CD4-positive, alpha-beta memory T cell (primary cell): ENCODE results near the gene OLA1. TPM values are rescaled to one million over a fixed set of nuclear protein-coding genes. Genes with fewer than 3 reads are reported as not detected.

Experiments
- CTCF ChIA-PET: fragments of 350-600 bp; sonication (Branson Sonifier 250); formaldehyde crosslinking; loops from one replicate; lab custom pipeline; 2021; ENCODE audit warnings: inconsistent platforms; ENCODE audit not compliant: partially characterized antibody; lab: Charles Lee
- POLR2A ChIA-PET: fragments of 350-600 bp; sonication (Branson Sonifier 250); formaldehyde crosslinking; loops from one replicate; lab custom pipeline; 2021; ENCODE audit not compliant: partially characterized antibody; lab: Charles Lee
- DNase-seq, 5 donors: peaks; one replicate each; pipeline versions ENCODE4 v3.0.0 to v3.0.0-alpha.2; 2020 to 2022; ENCODE audit warnings: mixed read lengths in 1 of 5
- H3K27ac ChIP-seq: one replicate; pipeline ENCODE4 v1.7.0; 2013; ENCODE audit warnings: low read depth, low read length
- H3K27me3 ChIP-seq: 2 replicates; pipeline ENCODE4 v1.7.0; 2013; ENCODE audit warnings: mild to moderate bottlenecking, low read length, moderate library complexity; ENCODE audit not compliant: insufficient read depth
- H3K36me3 ChIP-seq: 2 replicates; pipeline ENCODE4 v1.7.0; 2013; ENCODE audit warnings: mild to moderate bottlenecking, low read length, moderate library complexity; ENCODE audit not compliant: insufficient read depth
- H3K4me1 ChIP-seq: 2 replicates; pipeline ENCODE4 v1.7.0; 2013; ENCODE audit warnings: mild to moderate bottlenecking, low read length, moderate library complexity; ENCODE audit not compliant: insufficient read depth
- H3K4me3 ChIP-seq, 2 donors: one replicate each; pipeline ENCODE4 v1.7.0; 2013; ENCODE audit warnings: low read length in 2 of 2, mild to moderate bottlenecking in 1 of 2
- H3K9me3 ChIP-seq, 2 donors: one replicate each; pipeline ENCODE4 v1.7.0; 2013; ENCODE audit warnings: low read length in 2 of 2, control low read depth in 1 of 2; ENCODE audit not compliant: control insufficient read depth in 1 of 2
- H3K27ac Mint-ChIP-seq, 7 donors: one replicate each; pipeline ENCODE4 v1.8.0; 2020 to 2021; ENCODE audit warnings: mixed read lengths in 7 of 7, mild to moderate bottlenecking in 6 of 7, inconsistent platforms in 3 of 7, moderate library complexity in 3 of 7
- H3K27me3 Mint-ChIP-seq, 2 donors: one replicate each; pipeline ENCODE4 v1.8.0; 2020 to 2021; ENCODE audit warnings: mixed read lengths in 2 of 2
- H3K36me3 Mint-ChIP-seq, 2 donors: one replicate each; pipeline ENCODE4 v1.8.0; 2020 to 2021; ENCODE audit warnings: mixed read lengths in 2 of 2, inconsistent platforms in 1 of 2, mild to moderate bottlenecking in 1 of 2
- H3K4me1 Mint-ChIP-seq, 4 donors: one replicate each; pipeline ENCODE4 v1.8.0; 2020 to 2021; ENCODE audit warnings: mixed read lengths in 4 of 4, mild to moderate bottlenecking in 1 of 4
- H3K4me3 Mint-ChIP-seq, 8 donors: one replicate each; pipeline ENCODE4 v1.8.0; 2020 to 2021; ENCODE audit warnings: mixed read lengths in 8 of 8, mild to moderate bottlenecking in 7 of 8, moderate library complexity in 6 of 8, inconsistent platforms in 3 of 8
- H3K9me3 Mint-ChIP-seq, 8 donors: one replicate each; pipeline ENCODE4 v1.8.0; 2020 to 2021; ENCODE audit warnings: mixed read lengths in 8 of 8, mild to moderate bottlenecking in 5 of 8, inconsistent platforms in 3 of 8, moderate library complexity in 1 of 8
- intact Hi-C: fragments of 100-400 bp; cut with micrococcal nuclease; formaldehyde crosslinking; loops from one replicate; pipeline ENCODE4 v1.15.1; 2023
- polyA plus RNA-seq, 2 donors: library from polyadenylated mRNA; unstranded; fragments of 300-500 nt; fragmentation: Illumina TruSeq; gene quantifications; one replicate each; pipeline ENCODE4 v1.2.3, GENCODE V29; 2021
- total RNA-seq, 2 experiments: library from RNA; stranded (reverse); gene quantifications; one replicate each; pipeline ENCODE4 v1.2.3, GENCODE V29; 2021

OLA1 gene
- total and polyA plus RNA-seq, 4 experiments from 2014 or later: 31.1 to 77.1 (median 43.9) TPM

GRCh38 chr2:174198846-174199564 lies 49.3 kb downstream of the OLA1 start:
- no peak overlapping the region for H3K4me3 ChIP-seq
- Mint-ChIP-seq H3K9me3 (no peaks in the 10 kb centered on the region), H3K4me3 (no peak overlapping the region), H3K4me1 (peaks cover 0 to 5% (median under 1%) of the 10 kb centered on the region in 4 donors), H3K36me3 (peaks cover 0 to 7% of the 10 kb centered on the region in 2 donors), H3K27me3 (no peaks in the 10 kb centered on the region), H3K27ac (no peak overlapping the region)
- no peak overlapping the region for H3K27ac ChIP-seq
- POLR2A ChIA-PET: no interaction called here
- H3K9me3 ChIP-seq: no peaks in the 10 kb centered on the region
- intact Hi-C loops: no loop called here
- no peaks in the 10 kb centered on the region for H3K27me3 ChIP-seq
- H3K36me3 ChIP-seq: no peaks in the 10 kb centered on the region
- H3K4me1 ChIP-seq: no peaks in the 10 kb centered on the region
- CTCF ChIA-PET: no interaction called here
- DNase-seq: no peak

GRCh38 chr2:174195253-174195652 lies 53.1 kb downstream of the OLA1 start:
- Mint-ChIP-seq H3K27me3 (no peaks in the 10 kb centered on the region), H3K36me3 (no peaks in the 10 kb centered on the region), H3K27ac (no peak overlapping the region), H3K9me3 (no peaks in the 10 kb centered on the region), H3K4me3 (no peak overlapping the region), H3K4me1 (peaks cover 0 to 6% (median 1%) of the 10 kb centered on the region in 4 donors)
- Histone ChIP-seq H3K27ac (no peak overlapping the region), H3K27me3 (no peaks in the 10 kb centered on the region), H3K9me3 (no peaks in the 10 kb centered on the region), H3K36me3 (no peaks in the 10 kb centered on the region), H3K4me3 (no peak overlapping the region), H3K4me1 (no peaks in the 10 kb centered on the region)
- ChIA-PET POLR2A (no interaction called here), CTCF (no interaction called here)
- intact Hi-C loops: no loop called here
- DNase-seq: no peak

- no peaks in the 10 kb centered on the region for H3K36me3 ChIP-seq
- Mint-ChIP-seq H3K27me3 (no peaks in the 10 kb centered on the region), H3K4me3 (no peak overlapping the region), H3K4me1 (peaks cover 0 to 9% (median 4%) of the 10 kb centered on the region in 4 donors), H3K9me3 (no peaks in the 10 kb centered on the region), H3K27ac (no peak overlapping the region), H3K36me3 (no peaks in the 10 kb centered on the region)
- H3K4me1 ChIP-seq: no peaks in the 10 kb centered on the region
- H3K9me3 ChIP-seq: no peaks in the 10 kb centered on the region
- intact Hi-C loops: no loop called here
- no peaks in the 10 kb centered on the region for H3K27me3 ChIP-seq
- no peak overlapping the region for H3K4me3 ChIP-seq
- DNase-seq: no peak
- POLR2A ChIA-PET: no interaction called here
- H3K27ac ChIP-seq: no peak overlapping the region
- CTCF ChIA-PET: no interaction called here
Observed at GRCh38 chr2:174193737-174194136, 54.6 kb downstream of the OLA1 start.

GRCh38 chr2:174192664-174193063 lies 55.7 kb downstream of the OLA1 start:
- no peaks in the 10 kb centered on the region for H3K27me3 Mint-ChIP-seq
- H3K4me3 ChIP-seq: no peak overlapping the region
- no peaks in the 10 kb centered on the region for H3K36me3 ChIP-seq
- no peaks in the 10 kb centered on the region for H3K9me3 Mint-ChIP-seq
- H3K27me3 ChIP-seq: no peaks in the 10 kb centered on the region
- no peak for DNase-seq
- ChIA-PET POLR2A (no interaction called here), CTCF (no interaction called here)
- intact Hi-C loops: no loop called here
- peaks cover 0 to 4% of the 10 kb centered on the region in 2 donors for H3K36me3 Mint-ChIP-seq
- H3K4me3 Mint-ChIP-seq: no peak overlapping the region
- H3K27ac ChIP-seq: no peak overlapping the region
- H3K27ac Mint-ChIP-seq: no peak overlapping the region
- H3K9me3 ChIP-seq: no peaks in the 10 kb centered on the region
- H3K4me1 Mint-ChIP-seq: peaks cover 0 to 12% (median 4%) of the 10 kb centered on the region in 4 donors
- H3K4me1 ChIP-seq: no peaks in the 10 kb centered on the region

- POLR2A ChIA-PET: no interaction called here
- H3K4me3 ChIP-seq: no peak overlapping the region
- Mint-ChIP-seq H3K4me1 (peaks cover 0 to 14% (median 3%) of the 10 kb centered on the region in 4 donors), H3K4me3 (no peak overlapping the region), H3K9me3 (no peaks in the 10 kb centered on the region), H3K36me3 (peaks cover 2 to 13% of the 10 kb centered on the region in 2 donors), H3K27ac (no peak overlapping the region), H3K27me3 (no peaks in the 10 kb centered on the region)
- H3K36me3 ChIP-seq: no peaks in the 10 kb centered on the region
- CTCF ChIA-PET: no interaction called here
- intact Hi-C loops: no loop called here
- H3K9me3 ChIP-seq: no peaks in the 10 kb centered on the region
- no peak overlapping the region for H3K27ac ChIP-seq
- H3K27me3 ChIP-seq: no peaks in the 10 kb centered on the region
- H3K4me1 ChIP-seq: no peaks in the 10 kb centered on the region
- DNase-seq: no peak
Observed at GRCh38 chr2:174191342-174192074, 56.8 kb downstream of the OLA1 start.

- H3K27me3 ChIP-seq: no peaks in the 10 kb centered on the region
- Mint-ChIP-seq H3K4me1 (peaks cover 0 to 18% (median 3%) of the 10 kb centered on the region in 4 donors), H3K27me3 (no peaks in the 10 kb centered on the region), H3K27ac (no peak overlapping the region), H3K4me3 (no peak overlapping the region), H3K9me3 (no peaks in the 10 kb centered on the region), H3K36me3 (peaks cover 10 to 19% of the 10 kb centered on the region in 2 donors)
- no peak overlapping the region for H3K27ac ChIP-seq
- CTCF ChIA-PET: no interaction called here
- no peak overlapping the region for H3K4me3 ChIP-seq
- POLR2A ChIA-PET: no interaction called here
- H3K36me3 ChIP-seq: no peaks in the 10 kb centered on the region
- no peak for DNase-seq
- intact Hi-C loops: no loop called here
- no peaks in the 10 kb centered on the region for H3K4me1 ChIP-seq
- no peaks in the 10 kb centered on the region for H3K9me3 ChIP-seq
Observed at GRCh38 chr2:174184915-174185314, 63.4 kb downstream of the OLA1 start.

GRCh38 chr2:174184504-174184903 lies 63.8 kb downstream of the OLA1 start:
- no peak for DNase-seq
- Mint-ChIP-seq H3K36me3 (peaks cover 10 to 19% of the 10 kb centered on the region in 2 donors), H3K9me3 (no peaks in the 10 kb centered on the region), H3K27ac (no peak overlapping the region), H3K27me3 (no peaks in the 10 kb centered on the region), H3K4me1 (peaks cover 0 to 15% (median 2%) of the 10 kb centered on the region in 4 donors), H3K4me3 (no peak overlapping the region)
- intact Hi-C loops: no loop called here
- no peaks in the 10 kb centered on the region for H3K27me3 ChIP-seq
- POLR2A ChIA-PET: no interaction called here
- H3K36me3 ChIP-seq: no peaks in the 10 kb centered on the region
- CTCF ChIA-PET: no interaction called here
- H3K9me3 ChIP-seq: no peaks in the 10 kb centered on the region
- H3K4me1 ChIP-seq: no peaks in the 10 kb centered on the region
- no peak overlapping the region for H3K4me3 ChIP-seq
- no peak overlapping the region for H3K27ac ChIP-seq
